HG03060 (cell line): ENCODE results near the gene GRK6.
A peak's percentile ranks its signal among the peaks of the same experiment; 100 is the strongest.
"Not testable (repeated sequence)": the region's sequence is repeated elsewhere in the genome, so short reads cannot be mapped to it uniquely, and the experiment has no call there.

Experiments used
- ATAC-seq: cut with Tn5 transposase; IDR thresholded peaks from one replicate; pipeline ENCODE4 v1.9.1; 2021; ENCODE audit warnings: low read depth, moderate number of reproducible peaks; ENCODE audit not compliant: unreplicated experiment

The GRK6 gene

DNA sequence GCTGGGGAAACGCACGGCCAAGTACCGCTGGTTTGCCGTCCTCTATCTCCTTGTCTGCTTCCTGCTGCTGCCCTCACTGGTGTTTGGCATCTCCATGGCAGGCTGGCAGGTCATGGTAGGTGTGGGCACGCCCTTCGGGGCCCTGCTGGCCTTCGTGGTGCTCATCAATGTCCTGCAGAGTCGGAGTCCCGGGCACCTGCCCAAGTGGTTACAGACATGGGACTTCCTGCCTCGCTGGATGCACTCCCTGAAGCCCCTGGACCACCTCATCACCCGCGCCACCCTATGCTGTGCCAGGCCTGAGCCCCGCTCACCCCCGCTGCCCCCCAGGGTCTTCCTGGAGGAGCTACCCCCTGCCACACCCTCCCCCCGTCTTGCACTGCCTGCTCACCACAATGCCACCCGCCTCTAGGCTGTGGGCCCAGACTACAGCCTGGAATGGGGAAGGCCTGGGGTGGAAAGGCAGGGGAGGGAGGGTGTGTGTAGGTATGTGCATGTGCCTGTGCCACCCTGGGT lies 28.5 kb upstream of the GRK6 start:
- ATAC-seq = no peak

DNA sequence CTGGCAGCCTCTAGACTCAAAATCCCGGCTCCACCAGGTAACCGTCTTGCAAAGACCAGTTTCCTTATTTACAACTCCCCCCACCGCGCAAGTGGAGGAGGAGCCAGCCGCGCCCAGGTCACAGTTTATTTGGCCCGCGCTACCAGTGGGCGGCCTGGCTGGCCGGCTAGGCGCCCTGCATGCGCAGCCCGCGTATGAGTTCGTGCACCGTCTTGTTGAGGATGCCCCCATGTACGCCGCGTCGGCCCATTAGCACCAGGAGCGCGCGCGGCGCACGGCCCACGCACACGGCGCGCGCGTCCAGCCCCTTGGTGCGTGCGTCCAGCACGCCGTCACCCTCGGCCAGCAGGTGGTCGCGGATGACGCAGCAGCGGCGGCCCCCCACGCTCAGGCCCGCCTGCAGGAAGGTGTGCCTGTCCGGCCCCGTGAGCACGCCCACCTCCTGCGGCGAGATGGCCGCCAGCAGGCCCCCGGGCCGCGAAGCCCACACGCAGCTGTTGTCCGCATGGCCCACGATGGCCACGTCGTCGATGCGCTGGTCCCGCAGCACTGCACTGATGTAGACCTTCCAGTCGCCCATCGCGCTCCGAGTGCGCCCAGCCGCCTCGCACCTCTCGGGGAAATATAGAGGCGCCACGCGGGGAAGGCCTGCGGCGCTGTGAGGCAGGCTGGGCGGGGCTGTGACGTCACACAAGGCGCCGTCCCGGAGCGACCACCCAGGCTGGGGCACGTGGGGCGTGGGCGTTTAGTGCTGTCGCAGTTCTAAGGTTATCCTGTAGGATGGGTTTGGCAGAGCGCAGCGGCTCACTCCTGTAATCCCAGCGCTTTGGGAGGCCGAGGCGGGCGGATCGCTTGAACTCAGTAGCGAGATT lies 26.2 kb upstream of the GRK6 start, which contains the start of gene PFN3:
TSS of gene PFN3 (minus strand) at position 665 of the 872 bp plus-strand sequence. CDS start at position 580, 85 bp downstream.
- no peak for ATAC-seq

GRCh38 chr5:177402271-177403043 lies 24.0 kb upstream of the GRK6 start:
- ATAC-seq = no peak

DNA sequence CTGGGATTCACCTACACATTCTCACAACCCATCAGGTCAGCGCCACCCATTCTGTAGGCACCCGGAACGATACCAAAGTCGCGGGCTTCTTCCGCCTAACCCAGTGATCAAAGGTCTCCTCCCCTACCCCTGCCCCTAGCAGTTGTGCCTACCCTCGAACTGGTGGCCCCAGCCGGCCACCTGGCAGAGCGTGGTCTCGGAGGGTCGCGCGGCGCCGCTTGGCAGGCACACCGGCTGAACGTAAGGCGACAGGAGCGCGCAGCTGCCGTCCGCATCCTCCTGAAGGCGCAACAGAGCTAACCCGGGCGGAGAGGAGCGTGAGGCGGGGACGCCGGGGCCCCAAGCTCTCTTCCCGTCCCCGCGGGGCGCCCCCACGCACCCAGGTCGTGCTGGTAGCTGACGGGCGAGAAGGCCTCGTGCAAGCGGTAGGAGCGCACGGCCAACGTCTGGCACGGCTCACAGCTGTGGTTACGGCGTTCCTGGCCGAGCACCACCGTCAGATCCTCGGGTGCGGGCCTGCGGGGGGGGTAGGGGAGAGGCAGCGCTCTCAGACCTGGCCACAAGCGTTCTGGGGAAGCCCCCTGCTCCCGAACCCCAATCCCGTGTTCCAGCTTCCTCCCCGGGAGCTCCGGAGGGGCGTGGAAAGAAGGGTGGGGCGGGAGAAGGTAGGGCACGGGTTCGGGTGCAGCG lies 23.2 kb upstream of the GRK6 start:
- peak; percentile 2 for ATAC-seq

- peak; percentile 42 for ATAC-seq
These were observed 22.5 kb upstream of the GRK6 start for GRCh38 chr5:177403792-177404640.

DNA sequence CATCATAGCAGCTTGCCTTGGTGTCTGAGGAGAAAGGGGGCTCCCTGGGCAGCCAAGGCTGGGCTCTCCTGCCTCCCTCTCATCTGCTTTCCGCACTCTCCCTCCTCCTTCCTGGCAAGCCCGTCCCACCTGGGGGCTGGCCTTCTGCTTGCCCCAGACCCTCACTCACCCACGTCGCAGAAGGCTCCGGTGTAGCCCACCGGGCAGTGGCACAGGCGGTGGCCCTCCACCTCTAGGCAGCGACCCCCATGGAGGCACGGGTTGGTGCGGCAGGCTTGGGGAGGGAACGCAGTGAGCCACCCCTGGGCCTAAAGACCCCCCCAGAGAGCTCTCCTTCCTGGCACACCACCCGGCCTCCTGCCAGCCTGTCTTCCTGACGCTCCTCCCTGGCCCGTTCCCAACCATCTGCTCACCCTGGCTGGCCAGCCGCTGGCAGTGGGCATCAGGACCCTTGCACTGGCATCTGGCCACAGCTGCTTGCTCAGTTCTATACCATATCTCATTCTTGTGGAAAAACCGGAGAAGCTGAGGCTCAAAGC lies 21.8 kb upstream of the GRK6 start:
- no peak for ATAC-seq

DNA sequence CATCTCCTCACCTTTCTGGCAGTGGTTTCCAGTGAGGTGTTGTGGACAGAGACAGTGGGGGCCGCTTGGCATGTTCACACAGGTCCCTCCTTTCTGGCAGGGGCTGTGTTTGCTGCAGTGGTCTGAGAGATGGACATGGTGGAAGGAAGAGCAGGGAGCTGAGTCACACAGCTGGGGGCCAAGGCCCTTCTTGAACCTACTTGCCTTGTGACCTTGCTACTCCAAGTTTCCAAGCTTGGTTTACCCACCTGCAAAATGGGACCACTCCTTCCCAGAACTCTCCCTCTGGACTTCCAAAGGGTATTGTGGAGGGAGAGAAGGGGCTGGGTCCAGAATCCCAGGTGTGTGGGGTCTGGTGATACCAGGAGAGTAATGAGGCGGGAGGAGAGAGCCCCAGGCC lies 21.2 kb upstream of the GRK6 start:
- ATAC-seq = no peak

DNA sequence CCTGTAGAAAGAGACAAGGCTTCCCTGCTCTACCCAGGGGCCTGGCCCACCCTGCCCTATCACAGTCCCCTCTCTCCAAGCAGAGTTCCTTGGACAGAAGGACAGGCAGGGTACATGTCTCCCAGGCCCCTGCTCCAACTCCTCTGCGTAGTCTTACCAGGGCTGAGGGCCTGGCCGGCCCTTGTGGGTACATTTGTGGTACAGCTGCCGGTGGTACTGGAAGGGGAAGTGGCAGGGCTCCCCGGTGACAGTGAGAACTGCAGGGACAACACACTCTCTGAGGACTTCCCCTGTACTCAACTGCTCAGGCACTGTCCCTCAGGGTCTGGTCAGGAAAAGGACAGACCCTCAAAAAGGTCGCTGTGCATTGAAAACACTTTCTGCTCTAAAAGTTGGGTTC lies 20.7 kb upstream of the GRK6 start:
- ATAC-seq = no peak

DNA sequence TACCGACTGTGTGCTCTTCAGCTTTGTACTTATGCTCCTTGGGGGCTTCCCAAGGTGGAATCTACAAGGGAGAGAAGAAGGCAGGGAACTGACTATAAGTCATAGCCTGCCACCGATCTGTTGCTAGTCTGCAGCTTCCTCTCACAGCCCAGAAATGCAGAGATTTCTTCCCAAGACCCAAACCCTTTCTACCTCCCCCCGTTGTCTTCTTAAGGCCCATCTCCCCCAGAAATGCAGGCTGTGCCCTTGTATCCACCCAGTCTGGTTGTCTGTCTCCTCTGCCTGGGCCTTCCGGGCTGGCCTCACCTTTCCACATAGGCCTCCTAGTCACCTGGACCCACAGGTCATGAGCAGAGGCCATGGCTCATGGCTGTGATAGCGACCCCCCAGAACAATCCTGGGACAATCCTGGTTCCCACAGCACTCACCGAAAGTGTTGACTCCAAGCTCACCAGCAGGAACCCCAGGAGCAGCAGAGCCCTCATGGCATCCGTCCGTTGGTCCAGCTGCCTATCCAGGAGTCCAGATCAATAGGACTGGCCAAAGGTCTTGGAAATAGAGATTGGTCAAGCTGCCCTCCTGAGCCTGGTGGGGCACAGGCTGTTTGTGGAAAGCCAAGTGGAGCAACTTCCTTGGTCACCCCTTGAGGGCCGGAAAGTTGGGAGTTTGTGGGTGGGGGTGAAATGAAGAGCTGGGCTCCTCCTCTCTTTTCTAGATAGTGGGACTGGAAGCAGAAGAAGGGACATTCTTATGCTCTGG lies 17.3 kb upstream of the GRK6 start, which contains the start of gene F12:
TSS of gene F12 (minus strand) at position 522 of the 759 bp plus-strand sequence. CDS start at position 485, 37 bp downstream.
- ATAC-seq = no peak

DNA sequence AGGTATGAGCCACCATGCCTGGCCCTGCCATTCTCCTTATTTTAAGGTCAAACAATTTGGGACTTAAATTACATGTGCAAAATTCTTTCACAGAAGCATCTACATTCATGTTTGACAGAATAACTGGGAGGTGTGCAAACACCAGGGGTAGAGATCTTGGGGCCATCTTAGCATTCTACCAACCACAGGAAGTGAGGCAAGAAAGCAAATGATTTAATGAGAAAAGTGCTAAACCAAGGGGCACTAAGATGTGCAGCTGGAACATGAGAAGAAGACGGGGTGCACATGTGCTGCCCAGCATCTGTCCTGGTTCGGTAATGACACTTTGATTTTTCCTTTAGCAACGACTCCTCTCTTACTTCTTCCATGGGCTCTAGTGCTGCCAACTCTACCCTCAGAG lies 15.9 kb upstream of the GRK6 start:
- ATAC-seq = no peak

DNA sequence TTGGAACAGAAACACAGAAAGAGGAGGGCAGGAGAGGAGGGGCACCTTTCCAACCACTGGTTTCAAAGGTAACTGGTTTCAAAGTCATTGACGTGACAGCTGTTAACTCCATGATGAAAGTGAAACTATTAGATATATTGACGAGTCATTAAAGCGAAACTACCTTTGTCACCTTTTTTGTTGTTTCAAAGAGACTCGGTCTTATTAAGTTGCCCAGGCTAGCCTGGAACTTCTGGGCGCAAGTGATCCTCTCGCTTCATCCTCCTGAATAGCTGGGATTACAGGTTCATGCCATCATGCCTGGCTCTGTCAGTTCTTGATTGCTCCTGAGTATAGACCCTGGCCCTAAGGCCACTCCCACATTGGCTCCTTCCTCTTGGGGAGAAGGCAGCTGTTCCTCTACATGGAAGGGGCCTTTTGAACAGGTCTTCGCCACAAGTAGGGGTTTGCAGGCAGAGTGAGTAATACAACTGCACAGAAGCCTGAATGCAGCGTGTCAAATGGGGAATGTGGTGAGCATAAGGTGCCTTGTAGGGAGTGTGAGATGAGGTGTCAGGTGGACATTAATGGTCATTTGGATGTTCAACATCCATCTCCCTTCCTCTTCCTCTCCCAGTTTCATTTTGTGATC lies 13.8 kb upstream of the GRK6 start:
- ATAC-seq = peak; percentile 65

- ATAC-seq = no peak
These were observed 12.0 kb upstream of the GRK6 start for GRCh38 chr5:177414481-177414880.

- ATAC-seq = not testable (repeated sequence)
These were observed 9.4 kb upstream of the GRK6 start for GRCh38 chr5:177417081-177417480.

DNA sequence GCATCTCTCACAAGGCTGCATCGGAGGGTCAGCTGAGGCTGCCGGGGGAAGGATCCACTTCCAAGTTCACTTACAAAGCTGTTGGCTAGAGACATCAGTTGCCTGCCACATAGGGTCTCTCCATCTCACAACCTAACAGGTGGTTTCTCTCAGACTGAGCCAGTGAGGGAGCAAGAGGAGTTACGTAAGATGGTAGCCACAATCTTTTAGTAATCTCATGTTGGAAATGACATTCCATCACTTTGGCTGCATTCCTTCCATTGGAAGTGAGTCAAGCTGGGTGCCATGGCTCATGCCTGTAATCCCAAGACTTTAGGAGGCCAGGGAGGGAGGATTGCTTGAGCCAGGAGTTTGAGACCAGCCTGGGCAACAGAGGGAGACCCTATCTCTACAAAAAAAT lies 7.4 kb upstream of the GRK6 start:
- ATAC-seq = no peak

DNA sequence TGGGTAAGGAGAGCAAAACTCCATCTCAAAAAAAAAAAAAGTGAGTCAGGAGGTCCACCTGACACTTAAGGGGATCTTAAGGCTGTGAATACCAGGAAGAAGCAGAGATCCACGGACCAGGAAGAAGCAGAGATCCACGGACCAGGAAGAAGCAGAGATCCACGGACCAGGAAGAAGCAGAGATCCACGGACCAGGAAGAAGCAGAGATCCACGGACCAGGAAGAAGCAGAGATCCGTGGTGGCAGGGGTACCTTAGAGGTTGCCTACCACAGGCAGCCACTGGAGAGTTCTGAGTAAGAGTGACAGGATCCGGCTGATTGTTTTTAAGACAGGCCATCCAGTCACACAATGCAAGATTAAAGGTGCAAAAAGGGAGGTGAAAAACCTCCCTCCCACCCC lies 6.0 kb upstream of the GRK6 start:
- not testable (repeated sequence) for ATAC-seq

DNA sequence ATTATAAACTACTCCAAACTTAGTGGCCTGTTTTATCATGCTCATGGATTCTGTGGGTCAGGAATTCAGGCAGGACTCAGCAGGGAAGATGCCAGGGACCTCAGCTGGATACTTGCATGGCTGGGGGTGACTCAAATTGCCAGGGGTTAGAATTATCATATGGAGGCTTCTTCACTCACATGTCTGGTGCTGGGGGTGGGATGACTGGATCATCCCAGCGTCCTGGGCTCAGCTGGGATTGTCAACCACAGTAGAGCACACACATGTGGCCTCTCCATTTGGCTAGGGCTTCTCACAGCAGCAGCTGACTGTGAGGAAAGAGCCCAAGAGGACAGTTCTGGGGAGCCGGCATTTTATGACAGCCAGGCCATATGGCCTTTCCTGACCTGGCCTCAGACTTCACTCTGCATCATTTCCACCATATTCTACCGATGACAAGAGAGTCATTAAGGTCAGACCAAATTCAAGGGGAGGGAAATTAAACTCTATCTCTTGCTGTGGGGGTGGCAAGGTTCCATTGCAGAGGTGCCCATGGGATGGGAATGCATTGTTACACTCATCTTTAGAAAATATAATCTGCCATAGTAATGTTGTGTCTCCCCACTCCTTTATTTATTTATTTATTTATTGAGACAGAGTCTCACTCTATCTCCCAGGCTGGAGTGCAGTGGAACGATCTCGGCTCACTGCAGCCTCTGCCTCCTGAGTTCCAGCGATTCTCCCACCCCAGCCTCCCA lies 5.2 kb upstream of the GRK6 start:
- no peak for ATAC-seq

GRCh38 chr5:177423671-177424070 lies 2.8 kb upstream of the GRK6 start:
- no peak for ATAC-seq
